DND-41 (cell line): Measurements from ENCODE around the gene GPNMB.

Experiments used
- CTCF ChIP-seq: IDR thresholded peaks from 2 replicates; pipeline ENCODE4 v1.5.1; 2012; ENCODE audit warnings: borderline replicate concordance, low read length, moderate library complexity, mild to moderate bottlenecking; ENCODE audit not compliant: poor library complexity, severe bottlenecking; ENCODE audit errors: extremely low read depth
- EZH2 ChIP-seq: IDR thresholded peaks from 3 replicates; pipeline ENCODE4 v1.6.1; 2012; ENCODE audit warnings: borderline replicate concordance, low read depth, mild to moderate bottlenecking, moderate library complexity, low read length, inconsistent platforms; ENCODE audit not compliant: severe bottlenecking

DNA sequence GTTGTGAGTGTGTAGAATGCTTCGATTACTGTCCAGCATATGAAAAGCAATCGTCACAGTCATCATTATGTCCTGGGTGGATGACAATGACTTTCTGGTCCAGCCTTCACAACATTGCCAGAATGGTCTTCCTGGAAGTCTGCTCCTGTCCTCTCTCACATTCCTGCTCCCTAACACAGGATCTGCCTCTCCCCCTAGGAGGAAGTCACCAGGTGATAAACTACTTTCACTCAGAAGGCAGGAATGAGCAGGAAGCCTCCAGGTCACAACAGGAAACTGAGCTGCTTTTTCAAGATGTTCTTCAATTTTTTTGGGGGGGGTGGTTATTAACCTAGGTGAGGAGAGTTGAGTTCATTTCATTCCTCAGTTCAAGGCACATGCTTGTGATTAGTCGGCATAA lies 13.6 kb upstream of the GPNMB start:
- TF ChIP-seq CTCF (no peak), EZH2 (no peak)
